Neural cell (in vitro differentiated cells): ENCODE measurements around the gene DIMT1. TPM values are rescaled to one million over a fixed set of nuclear protein-coding genes. Genes with fewer than 3 reads are reported as not detected.

Experiments used
- H2AFZ ChIP-seq: fragments of 200-600, 300-800 bp; sonication (generic), shearing (Covaris generic); 2 replicates; pipeline ENCODE4 v1.6.0; 2014; ENCODE audit warnings: low read depth, mild to moderate bottlenecking, antibody characterized with exemption, low read length, moderate library complexity
- H3F3A ChIP-seq: fragments of 200-600 bp; shearing (Covaris generic); 2 replicates; pipeline ENCODE4 v1.6.1; 2016; ENCODE audit warnings: mild to moderate bottlenecking, moderate library complexity, mixed read lengths, antibody characterized with exemption, low read length; ENCODE audit not compliant: insufficient read depth, poor library complexity, severe bottlenecking
- H3K27ac ChIP-seq: fragments of 200-600, 300-800 bp; sonication (generic), shearing (Covaris generic); 2 replicates; pipeline ENCODE4 v1.5.1; 2014; ENCODE audit warnings: mild to moderate bottlenecking, low read length, moderate library complexity
- H3K27me3 ChIP-seq: fragments of 300-800, 200-600 bp; sonication (generic), shearing (Covaris generic); 2 replicates; pipeline ENCODE4 v1.6.0; 2014; ENCODE audit warnings: mild to moderate bottlenecking, low read depth, low read length, moderate library complexity; ENCODE audit not compliant: insufficient read depth
- H3K36me3 ChIP-seq: fragments of 300-800, 200-600 bp; sonication (generic), shearing (Covaris generic); 2 replicates; pipeline ENCODE4 v1.5.1; 2014; ENCODE audit warnings: mild to moderate bottlenecking, antibody characterized with exemption, low read length, moderate library complexity; ENCODE audit not compliant: insufficient read depth
- H3K4me2 ChIP-seq: fragments of 300-800, 200-600 bp; sonication (generic), shearing (Covaris generic); 2 replicates; pipeline ENCODE4 v1.6.0; 2014; ENCODE audit warnings: mild to moderate bottlenecking, low read length
- H3K4me3 ChIP-seq: fragments of 300-800, 200-600 bp; sonication (generic), shearing (Covaris generic); 2 replicates; pipeline ENCODE4 v1.5.1; 2014; ENCODE audit warnings: mild to moderate bottlenecking, low read length, moderate library complexity
- H3K79me2 ChIP-seq: fragments of 200-600 bp; shearing (Covaris generic); replicated peaks from 2 replicates; pipeline ENCODE4 v1.6.0; 2014; ENCODE audit warnings: mild to moderate bottlenecking, low read length, moderate library complexity; ENCODE audit not compliant: insufficient read depth
- H3K9ac ChIP-seq: fragments of 300-800, 200-600 bp; sonication (generic), shearing (Covaris generic); 2 replicates; pipeline ENCODE4 v1.6.1; 2016; ENCODE audit warnings: mild to moderate bottlenecking, low read length, mixed read lengths
- H3K9me2 ChIP-seq: fragments of 200-600 bp; shearing (Covaris generic); 2 replicates; pipeline ENCODE4 v1.6.1; 2016; ENCODE audit warnings: mild to moderate bottlenecking, low read length, mixed read lengths; ENCODE audit not compliant: insufficient read depth
- H3K9me3 ChIP-seq: fragments of 200-600, 300-800 bp; sonication (generic), shearing (Covaris generic); 2 replicates; pipeline ENCODE4 v1.6.1; 2016; ENCODE audit warnings: mild to moderate bottlenecking, mixed run types, low read length, moderate library complexity, mixed read lengths
- H4K20me1 ChIP-seq: fragments of 200-600 bp; shearing (Covaris generic); 2 replicates; pipeline ENCODE4 v1.6.1; 2016; ENCODE audit warnings: mild to moderate bottlenecking, mixed run types; ENCODE audit not compliant: insufficient read depth
- EP300 ChIP-seq: fragments of 450-650 bp; conservative IDR thresholded peaks from 2 replicates; pipeline ENCODE4 v1.6.1; 2014; ENCODE audit warnings: antibody characterized with exemption, mild to moderate bottlenecking, moderate library complexity; ENCODE audit not compliant: poor library complexity, severe bottlenecking
- EZH2 ChIP-seq: fragments of 200-600, 300-800 bp; shearing (Covaris generic), sonication (generic); IDR thresholded peaks from 2 replicates; pipeline ENCODE4 v1.6.1; 2014; ENCODE audit warnings: antibody characterized with exemption, low read length, borderline replicate concordance, mild to moderate bottlenecking; ENCODE audit not compliant: insufficient read depth, poor library complexity, severe bottlenecking
- MXI1 ChIP-seq: fragments of 450-650 bp; conservative IDR thresholded peaks from 2 replicates; pipeline ENCODE4 v1.6.1; 2014; ENCODE audit warnings: antibody characterized with exemption, mild to moderate bottlenecking; ENCODE audit not compliant: poor library complexity, severe bottlenecking
- POLR2AphosphoS5 ChIP-seq: IDR thresholded peaks from 2 replicates; pipeline ENCODE4 v1.6.1; 2012
- RAD21 ChIP-seq: fragments of 450-650 bp; conservative IDR thresholded peaks from 2 replicates; pipeline ENCODE4 v1.6.1; 2014; ENCODE audit warnings: antibody characterized with exemption, mild to moderate bottlenecking, moderate library complexity
- SMC3 ChIP-seq: fragments of 450-650 bp; conservative IDR thresholded peaks from 2 replicates; pipeline ENCODE4 v1.6.1; 2014; ENCODE audit warnings: antibody characterized with exemption, mild to moderate bottlenecking, moderate library complexity; ENCODE audit not compliant: poor library complexity
- TAF1 ChIP-seq: IDR thresholded peaks from 2 replicates; pipeline ENCODE4 v1.6.1; 2012; ENCODE audit warnings: low read depth
- polyA plus RNA-seq: library from polyadenylated mRNA; depleted of rRNA; stranded (reverse); fragments of >200 nt; gene quantifications from 2 replicates; pipeline ENCODE4 v1.2.3, GENCODE V29; 2014
- TF ChIP-seq, protein P1 (sequence below): IDR thresholded peaks from 2 replicates; pipeline ENCODE4 v1.6.1; 2012; ENCODE audit warnings: borderline replicate concordance
- TF ChIP-seq, protein P2 (sequence below): fragments of 450-650 bp; IDR thresholded peaks from 2 replicates; pipeline ENCODE4 v1.5.1; 2014; ENCODE audit warnings: antibody characterized with exemption, mild to moderate bottlenecking, moderate library complexity; ENCODE audit not compliant: poor library complexity, severe bottlenecking

Gene DIMT1
- polyA plus RNA-seq, 1 donor from 2014 or later: 15.2 TPM

DNA sequence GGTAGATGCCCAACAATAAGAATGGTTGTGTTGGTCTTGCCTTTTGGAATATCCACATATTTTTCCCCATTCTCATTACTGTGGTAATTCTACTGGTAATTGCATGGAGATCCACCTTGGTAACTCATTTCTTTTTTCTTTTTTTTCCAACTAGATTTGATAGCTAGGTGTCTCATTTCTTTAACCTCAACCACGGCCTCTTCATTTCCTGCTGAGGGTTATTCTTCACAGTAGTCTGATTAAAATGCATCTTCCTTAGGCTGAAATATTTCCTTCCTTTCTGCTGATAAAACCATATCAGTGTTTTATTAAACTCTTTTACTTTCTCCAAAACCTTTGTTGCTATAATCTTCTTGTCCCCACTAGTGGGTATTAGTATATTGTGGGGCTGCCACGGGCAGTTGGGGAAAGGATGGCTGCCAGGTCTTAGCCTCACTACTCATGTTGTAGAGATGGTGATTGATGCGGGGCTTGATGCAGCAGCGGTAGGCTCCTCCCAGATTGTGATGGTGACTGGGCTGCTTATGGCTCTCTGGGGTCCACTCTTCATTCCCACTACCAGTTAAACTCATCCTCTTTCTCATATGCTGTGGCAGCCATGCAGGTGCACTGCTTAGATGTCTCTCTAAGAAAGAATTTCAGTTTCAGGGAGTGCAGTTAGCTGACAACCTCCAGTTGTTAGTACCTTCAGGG lies 61.8 kb downstream of the DIMT1 start:
- no peaks in the 10 kb centered on the region for H4K20me1 ChIP-seq
- H3K79me2 ChIP-seq: peaks cover 41% of the 10 kb centered on the region

DNA sequence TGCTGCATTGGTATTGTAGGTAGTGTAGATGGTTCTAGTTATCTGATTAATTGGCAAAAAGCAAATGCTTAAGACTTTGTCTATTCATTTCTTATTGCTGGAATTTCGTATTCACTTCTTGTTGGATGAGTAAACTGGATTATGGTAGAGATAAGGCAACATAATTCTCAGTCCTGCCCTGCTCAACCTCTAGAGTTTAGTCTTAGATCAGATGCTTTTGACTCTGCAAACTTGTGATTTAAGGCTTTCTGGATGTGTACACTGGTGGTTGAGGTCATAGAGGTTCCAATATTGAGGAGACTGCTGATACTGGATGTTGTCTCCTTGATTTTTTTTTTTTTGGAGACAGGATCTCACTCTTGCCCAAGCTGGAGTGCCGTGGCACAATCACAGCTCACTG lies 62.7 kb downstream of the DIMT1 start:
- Histone ChIP-seq H3K4me2 (no peak overlapping the region), H3K27me3 (no peaks in the 10 kb centered on the region), H3K9me3 (no peaks in the 10 kb centered on the region), H4K20me1 (no peaks in the 10 kb centered on the region), H3F3A (no peaks in the 10 kb centered on the region), H3K36me3 (no peaks in the 10 kb centered on the region), H3K4me3 (no peak overlapping the region), H2AFZ (no peak overlapping the region), H3K79me2 (peaks cover 42% of the 10 kb centered on the region), H3K9ac (no peak overlapping the region), H3K9me2 (no peaks in the 10 kb centered on the region), H3K27ac (no peak overlapping the region)
- no peak for TF ChIP-seq SMC3
- no peak for TF ChIP-seq EZH2
- TF ChIP-seq TAF1: no peak

More for the DNA sequence above, 61.8 kb downstream of the DIMT1 start:
- Histone ChIP-seq H3K27ac (no peak overlapping the region), H3K4me2 (no peak overlapping the region), H3K27me3 (no peaks in the 10 kb centered on the region), H3K9me2 (no peaks in the 10 kb centered on the region), H3K36me3 (no peaks in the 10 kb centered on the region), H3K9ac (no peak overlapping the region), H3K4me3 (no peak overlapping the region), H3F3A (no peaks in the 10 kb centered on the region), H3K9me3 (no peaks in the 10 kb centered on the region), H2AFZ (no peak overlapping the region)
- no peak for TF ChIP-seq TAF1
- TF ChIP-seq, protein P1, sequence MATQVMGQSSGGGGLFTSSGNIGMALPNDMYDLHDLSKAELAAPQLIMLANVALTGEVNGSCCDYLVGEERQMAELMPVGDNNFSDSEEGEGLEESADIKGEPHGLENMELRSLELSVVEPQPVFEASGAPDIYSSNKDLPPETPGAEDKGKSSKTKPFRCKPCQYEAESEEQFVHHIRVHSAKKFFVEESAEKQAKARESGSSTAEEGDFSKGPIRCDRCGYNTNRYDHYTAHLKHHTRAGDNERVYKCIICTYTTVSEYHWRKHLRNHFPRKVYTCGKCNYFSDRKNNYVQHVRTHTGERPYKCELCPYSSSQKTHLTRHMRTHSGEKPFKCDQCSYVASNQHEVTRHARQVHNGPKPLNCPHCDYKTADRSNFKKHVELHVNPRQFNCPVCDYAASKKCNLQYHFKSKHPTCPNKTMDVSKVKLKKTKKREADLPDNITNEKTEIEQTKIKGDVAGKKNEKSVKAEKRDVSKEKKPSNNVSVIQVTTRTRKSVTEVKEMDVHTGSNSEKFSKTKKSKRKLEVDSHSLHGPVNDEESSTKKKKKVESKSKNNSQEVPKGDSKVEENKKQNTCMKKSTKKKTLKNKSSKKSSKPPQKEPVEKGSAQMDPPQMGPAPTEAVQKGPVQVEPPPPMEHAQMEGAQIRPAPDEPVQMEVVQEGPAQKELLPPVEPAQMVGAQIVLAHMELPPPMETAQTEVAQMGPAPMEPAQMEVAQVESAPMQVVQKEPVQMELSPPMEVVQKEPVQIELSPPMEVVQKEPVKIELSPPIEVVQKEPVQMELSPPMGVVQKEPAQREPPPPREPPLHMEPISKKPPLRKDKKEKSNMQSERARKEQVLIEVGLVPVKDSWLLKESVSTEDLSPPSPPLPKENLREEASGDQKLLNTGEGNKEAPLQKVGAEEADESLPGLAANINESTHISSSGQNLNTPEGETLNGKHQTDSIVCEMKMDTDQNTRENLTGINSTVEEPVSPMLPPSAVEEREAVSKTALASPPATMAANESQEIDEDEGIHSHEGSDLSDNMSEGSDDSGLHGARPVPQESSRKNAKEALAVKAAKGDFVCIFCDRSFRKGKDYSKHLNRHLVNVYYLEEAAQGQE: no peak
- no peak for TF ChIP-seq MXI1
- no peak for TF ChIP-seq POLR2AphosphoS5
- no peak for TF ChIP-seq SMC3
- TF ChIP-seq EZH2: no peak
- TF ChIP-seq, protein P2, sequence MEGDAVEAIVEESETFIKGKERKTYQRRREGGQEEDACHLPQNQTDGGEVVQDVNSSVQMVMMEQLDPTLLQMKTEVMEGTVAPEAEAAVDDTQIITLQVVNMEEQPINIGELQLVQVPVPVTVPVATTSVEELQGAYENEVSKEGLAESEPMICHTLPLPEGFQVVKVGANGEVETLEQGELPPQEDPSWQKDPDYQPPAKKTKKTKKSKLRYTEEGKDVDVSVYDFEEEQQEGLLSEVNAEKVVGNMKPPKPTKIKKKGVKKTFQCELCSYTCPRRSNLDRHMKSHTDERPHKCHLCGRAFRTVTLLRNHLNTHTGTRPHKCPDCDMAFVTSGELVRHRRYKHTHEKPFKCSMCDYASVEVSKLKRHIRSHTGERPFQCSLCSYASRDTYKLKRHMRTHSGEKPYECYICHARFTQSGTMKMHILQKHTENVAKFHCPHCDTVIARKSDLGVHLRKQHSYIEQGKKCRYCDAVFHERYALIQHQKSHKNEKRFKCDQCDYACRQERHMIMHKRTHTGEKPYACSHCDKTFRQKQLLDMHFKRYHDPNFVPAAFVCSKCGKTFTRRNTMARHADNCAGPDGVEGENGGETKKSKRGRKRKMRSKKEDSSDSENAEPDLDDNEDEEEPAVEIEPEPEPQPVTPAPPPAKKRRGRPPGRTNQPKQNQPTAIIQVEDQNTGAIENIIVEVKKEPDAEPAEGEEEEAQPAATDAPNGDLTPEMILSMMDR: no peak
- TF ChIP-seq RAD21: no peak

DNA sequence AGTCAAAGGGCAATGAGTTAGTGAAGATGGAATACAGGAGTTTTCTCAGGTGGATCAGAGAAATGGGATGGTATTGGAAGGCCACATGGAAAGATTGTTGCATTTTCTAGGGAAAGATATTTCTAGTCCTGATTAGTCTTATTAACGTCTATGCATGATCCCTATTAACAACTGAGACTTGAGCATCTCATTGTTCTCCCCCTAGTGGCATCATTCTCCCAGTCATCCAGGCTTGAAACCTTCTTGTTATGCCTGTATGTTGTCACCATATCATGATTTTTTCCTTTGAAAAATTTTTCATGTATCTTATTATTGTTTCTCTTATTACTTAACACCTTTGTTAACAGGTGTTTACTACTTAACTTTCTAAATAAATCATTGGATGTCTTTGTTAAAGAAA lies 63.3 kb downstream of the DIMT1 start:
- TF ChIP-seq TAF1 (no peak), EP300 (no peak), RAD21 (no peak), SMC3 (no peak), POLR2AphosphoS5 (no peak), MXI1 (no peak), EZH2 (no peak)
- TF ChIP-seq, protein P1: no peak
- TF ChIP-seq, protein P2: no peak
- H3K27ac ChIP-seq: no peak overlapping the region
- H3K9me3 ChIP-seq: no peaks in the 10 kb centered on the region
- H3K4me2 ChIP-seq: no peak overlapping the region
- H2AFZ ChIP-seq: no peak overlapping the region
- H3K4me3 ChIP-seq: no peak overlapping the region
- no peaks in the 10 kb centered on the region for H3K36me3 ChIP-seq
- H3K9ac ChIP-seq: no peak overlapping the region
- no peaks in the 10 kb centered on the region for H3F3A ChIP-seq
- peaks cover 42% of the 10 kb centered on the region for H3K79me2 ChIP-seq
- no peaks in the 10 kb centered on the region for H3K27me3 ChIP-seq
- H4K20me1 ChIP-seq: no peaks in the 10 kb centered on the region
- H3K9me2 ChIP-seq: no peaks in the 10 kb centered on the region
